HL-60 (cell line): ENCODE data around the gene PDE4B.

Experiments
- DNase-seq, 2 experiments: peaks; one replicate each; pipeline ENCODE4 v3.0.0-alpha.2; 2010 to 2020; ENCODE audit warnings: low read depth in 1 of 2, low spot score in 1 of 2
- H3K27ac ChIP-seq: fragments of 250-450 bp; sonication (Bioruptor Pico); replicated peaks from 2 replicates; pipeline ENCODE4 v1.5.1; 2020; ENCODE audit warnings: mild to moderate bottlenecking, moderate library complexity
- H3K27me3 ChIP-seq: fragments of 250-450 bp; sonication (Bioruptor Pico); 2 replicates; pipeline ENCODE4 v1.5.1; 2021; ENCODE audit warnings: mild to moderate bottlenecking, moderate library complexity; ENCODE audit not compliant: insufficient read depth, poor library complexity, severe bottlenecking
- H3K4me3 ChIP-seq: replicated peaks from 2 replicates; pipeline ENCODE4 v1.5.1; 2011; ENCODE audit warnings: mild to moderate bottlenecking, control low read depth, low read length; ENCODE audit not compliant: insufficient read depth
- GABPA ChIP-seq: IDR thresholded peaks from 2 replicates; pipeline ENCODE4 v1.6.1; 2012; ENCODE audit warnings: low read depth
- POLR2AphosphoS5 ChIP-seq: IDR thresholded peaks from 2 replicates; pipeline ENCODE4 v1.6.1; 2012; ENCODE audit warnings: low read depth
- SPI1 ChIP-seq: IDR thresholded peaks from 2 replicates; pipeline ENCODE4 v1.6.1; 2012; ENCODE audit warnings: low read depth, mild to moderate bottlenecking, borderline replicate concordance
- TF ChIP-seq, protein P1 (sequence below): IDR thresholded peaks from one replicate; pipeline ENCODE4 v1.5.1; 2011; ENCODE audit warnings: low read length, control low read depth, inconsistent platforms; ENCODE audit not compliant: insufficient read depth
- TF ChIP-seq, protein P2 (sequence below): IDR thresholded peaks from 2 replicates; pipeline ENCODE4 v1.6.1; 2012; ENCODE audit warnings: low read depth; ENCODE audit not compliant: insufficient replicate concordance

Gene PDE4B

DNA sequence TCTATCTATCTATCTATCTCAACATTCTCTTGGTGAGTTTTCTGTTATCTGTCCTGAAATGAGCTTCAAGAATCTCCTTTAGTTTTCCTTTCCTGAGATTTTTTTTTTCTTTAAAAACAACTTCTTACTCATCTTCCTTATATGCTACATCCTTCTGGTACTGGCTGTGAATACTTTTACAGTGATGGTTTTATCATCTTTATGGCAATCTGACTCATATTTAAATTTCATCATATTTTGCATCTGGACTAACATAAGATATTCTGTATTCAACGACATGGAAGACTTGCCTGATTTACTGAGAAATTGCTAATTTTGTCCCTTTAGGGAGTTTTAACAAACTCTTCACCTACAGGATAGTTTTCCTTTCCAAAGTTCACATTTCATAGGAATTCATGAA is 33.0 kb downstream of the PDE4B start:
- DNase-seq, result no peak
- H3K27ac ChIP-seq, result no peak overlapping the region
- no peaks in the 10 kb centered on the region for H3K27me3 ChIP-seq
- no peak overlapping the region for H3K4me3 ChIP-seq
- TF ChIP-seq POLR2AphosphoS5 (no peak), SPI1 (no peak), GABPA (no peak)
- TF ChIP-seq, protein P1, sequence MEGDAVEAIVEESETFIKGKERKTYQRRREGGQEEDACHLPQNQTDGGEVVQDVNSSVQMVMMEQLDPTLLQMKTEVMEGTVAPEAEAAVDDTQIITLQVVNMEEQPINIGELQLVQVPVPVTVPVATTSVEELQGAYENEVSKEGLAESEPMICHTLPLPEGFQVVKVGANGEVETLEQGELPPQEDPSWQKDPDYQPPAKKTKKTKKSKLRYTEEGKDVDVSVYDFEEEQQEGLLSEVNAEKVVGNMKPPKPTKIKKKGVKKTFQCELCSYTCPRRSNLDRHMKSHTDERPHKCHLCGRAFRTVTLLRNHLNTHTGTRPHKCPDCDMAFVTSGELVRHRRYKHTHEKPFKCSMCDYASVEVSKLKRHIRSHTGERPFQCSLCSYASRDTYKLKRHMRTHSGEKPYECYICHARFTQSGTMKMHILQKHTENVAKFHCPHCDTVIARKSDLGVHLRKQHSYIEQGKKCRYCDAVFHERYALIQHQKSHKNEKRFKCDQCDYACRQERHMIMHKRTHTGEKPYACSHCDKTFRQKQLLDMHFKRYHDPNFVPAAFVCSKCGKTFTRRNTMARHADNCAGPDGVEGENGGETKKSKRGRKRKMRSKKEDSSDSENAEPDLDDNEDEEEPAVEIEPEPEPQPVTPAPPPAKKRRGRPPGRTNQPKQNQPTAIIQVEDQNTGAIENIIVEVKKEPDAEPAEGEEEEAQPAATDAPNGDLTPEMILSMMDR, result no peak

DNA sequence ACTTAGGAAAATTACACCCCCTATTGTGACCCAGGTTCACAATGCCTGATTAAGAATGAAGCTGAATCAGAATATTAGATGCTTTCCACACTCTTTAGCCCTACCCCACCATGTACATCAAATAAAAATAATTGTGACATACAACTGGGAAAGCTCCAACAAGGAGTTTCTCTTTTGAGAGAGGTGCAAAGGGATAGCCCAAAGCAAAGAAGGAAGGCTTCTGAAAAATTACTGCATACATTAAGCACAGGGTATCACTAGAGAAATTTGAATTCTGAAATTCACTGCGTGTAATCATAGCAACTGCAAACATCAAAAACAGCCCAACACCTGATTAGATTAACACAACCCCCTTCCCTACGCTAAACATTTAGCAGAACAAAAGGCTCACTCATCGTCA is 34.1 kb downstream of the PDE4B start:
- no peak overlapping the region for H3K27ac ChIP-seq

DNA sequence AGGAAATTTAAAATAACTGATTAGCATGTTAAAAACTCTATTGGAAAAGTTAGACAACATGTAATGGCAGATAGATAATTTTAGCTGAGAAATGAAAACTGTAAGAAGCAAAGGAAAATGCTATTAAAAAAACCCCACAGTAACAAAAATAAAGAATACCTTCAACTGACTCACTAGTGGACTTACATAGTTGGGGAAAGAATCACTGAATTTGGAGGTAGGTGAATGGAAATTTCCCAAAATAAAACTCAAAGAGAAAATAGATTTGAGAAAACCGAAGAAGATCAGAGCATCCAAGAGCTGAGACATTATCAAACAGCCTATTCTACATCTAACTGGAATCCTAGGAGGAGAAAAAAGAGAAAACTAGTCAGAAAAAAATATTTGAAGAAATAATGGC is 34.7 kb downstream of the PDE4B start:
- no peak overlapping the region for H3K4me3 ChIP-seq
- H3K27ac ChIP-seq, result no peak overlapping the region
- no peak for TF ChIP-seq SPI1
- TF ChIP-seq, protein P2, sequence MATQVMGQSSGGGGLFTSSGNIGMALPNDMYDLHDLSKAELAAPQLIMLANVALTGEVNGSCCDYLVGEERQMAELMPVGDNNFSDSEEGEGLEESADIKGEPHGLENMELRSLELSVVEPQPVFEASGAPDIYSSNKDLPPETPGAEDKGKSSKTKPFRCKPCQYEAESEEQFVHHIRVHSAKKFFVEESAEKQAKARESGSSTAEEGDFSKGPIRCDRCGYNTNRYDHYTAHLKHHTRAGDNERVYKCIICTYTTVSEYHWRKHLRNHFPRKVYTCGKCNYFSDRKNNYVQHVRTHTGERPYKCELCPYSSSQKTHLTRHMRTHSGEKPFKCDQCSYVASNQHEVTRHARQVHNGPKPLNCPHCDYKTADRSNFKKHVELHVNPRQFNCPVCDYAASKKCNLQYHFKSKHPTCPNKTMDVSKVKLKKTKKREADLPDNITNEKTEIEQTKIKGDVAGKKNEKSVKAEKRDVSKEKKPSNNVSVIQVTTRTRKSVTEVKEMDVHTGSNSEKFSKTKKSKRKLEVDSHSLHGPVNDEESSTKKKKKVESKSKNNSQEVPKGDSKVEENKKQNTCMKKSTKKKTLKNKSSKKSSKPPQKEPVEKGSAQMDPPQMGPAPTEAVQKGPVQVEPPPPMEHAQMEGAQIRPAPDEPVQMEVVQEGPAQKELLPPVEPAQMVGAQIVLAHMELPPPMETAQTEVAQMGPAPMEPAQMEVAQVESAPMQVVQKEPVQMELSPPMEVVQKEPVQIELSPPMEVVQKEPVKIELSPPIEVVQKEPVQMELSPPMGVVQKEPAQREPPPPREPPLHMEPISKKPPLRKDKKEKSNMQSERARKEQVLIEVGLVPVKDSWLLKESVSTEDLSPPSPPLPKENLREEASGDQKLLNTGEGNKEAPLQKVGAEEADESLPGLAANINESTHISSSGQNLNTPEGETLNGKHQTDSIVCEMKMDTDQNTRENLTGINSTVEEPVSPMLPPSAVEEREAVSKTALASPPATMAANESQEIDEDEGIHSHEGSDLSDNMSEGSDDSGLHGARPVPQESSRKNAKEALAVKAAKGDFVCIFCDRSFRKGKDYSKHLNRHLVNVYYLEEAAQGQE, result no peak
- TF ChIP-seq GABPA, result no peak
- TF ChIP-seq POLR2AphosphoS5, result no peak
- TF ChIP-seq, protein P1, result no peak
- peaks cover 4% of the 10 kb centered on the region for H3K27me3 ChIP-seq
- no peak for DNase-seq

More for the DNA sequence above, 34.1 kb downstream of the PDE4B start:
- Histone ChIP-seq H3K4me3 (no peak overlapping the region), H3K27me3 (no peaks in the 10 kb centered on the region)
- TF ChIP-seq GABPA, result no peak
- TF ChIP-seq POLR2AphosphoS5, result no peak
- no peak for TF ChIP-seq SPI1
- TF ChIP-seq, protein P1, result no peak
- TF ChIP-seq, protein P2, result no peak
- DNase-seq, result no peak

DNA sequence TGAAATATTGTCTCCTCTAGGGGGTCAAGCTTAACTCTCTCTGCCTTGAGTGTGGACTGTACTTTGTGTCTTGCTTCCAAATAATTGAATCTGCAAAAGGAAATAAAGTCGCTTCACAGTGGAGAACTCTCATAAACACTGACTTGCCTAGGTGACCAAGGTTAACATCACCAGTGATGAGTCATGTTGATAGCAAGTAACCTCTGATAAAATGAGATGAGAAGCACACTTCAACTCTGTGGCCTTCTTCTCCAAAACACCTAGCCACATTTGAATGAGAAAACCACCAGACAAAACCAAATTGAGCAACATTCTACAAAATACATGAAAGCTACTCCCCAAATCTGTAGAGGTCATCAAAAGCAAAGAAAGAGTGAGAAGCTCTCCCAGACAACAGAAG is 37.6 kb downstream of the PDE4B start:
- DNase-seq, result no peak

More for the DNA sequence above, 37.6 kb downstream of the PDE4B start:
- TF ChIP-seq, protein P1, result no peak
- no peak for TF ChIP-seq GABPA
- no peak overlapping the region for H3K4me3 ChIP-seq
- peaks cover 4% of the 10 kb centered on the region for H3K27me3 ChIP-seq
- no peak overlapping the region for H3K27ac ChIP-seq
